Measurements from ENCODE around the gene DNLZ. TPM values are rescaled to one million over a fixed set of nuclear protein-coding genes. Genes with fewer than 3 reads are reported as not detected.

The DNLZ gene
- polyA plus RNA-seq, 2 of the 4 experiments (the other 2 are of a cell fraction), result 8.0 to 19.9 TPM

- 89% methylated on average over 5 of the region's 11 CpGs for WGBS (ENCODE audit: missing lambda C conversion rate)
- no peak for FAIRE-seq
- Histone ChIP-seq H3K4me1 (peaks cover 25% of the 10 kb centered on the region), H3K9me3 (no peaks in the 10 kb centered on the region), H3K27ac (no peak overlapping the region), H3K4me2 (no peak overlapping the region), H3K4me3 (no peak overlapping the region)
- CTCF ChIA-PET, result interaction anchor here (1.1 to 1.6 kb wide), 2 partner anchors 12 kb away, joined by 3 to 8 read pairs; partner anchors contain the start of gene DNLZ
- POLR2A ChIA-PET, result interaction anchor here (1.4 kb wide), 1 partner anchor 12 kb away, joined by 7 read pairs; no protein-coding TSS in a partner anchor
- no peak for TF ChIP-seq ESRRA (IDR thresholded peaks at IDR 0.05; ENCODE audit: borderline replicate concordance, low read length)
- DNase-seq (ENCODE audit: low read depth in 1 of 2, low spot score in 1 of 2), result no peak
- ATAC-seq, result no peak
Observed at GRCh38 chr9:136351252-136351800, 12.2 kb downstream of the DNLZ start.

GRCh38 chr9:136349546-136349945 lies 14.0 kb downstream of the DNLZ start:
- ATAC-seq, result no peak
- CTCF ChIA-PET, result no interaction called here

GRCh38 chr9:136348691-136349090 lies 14.9 kb downstream of the DNLZ start:
- Histone ChIP-seq H3K4me1 (peaks cover 9% of the 10 kb centered on the region; the same call in 2 of the 3 replicates), H3K27ac (no peak overlapping the region), H3K4me3 (no peak overlapping the region), H3K9me3 (no peaks in the 10 kb centered on the region), H3K4me2 (no peak overlapping the region)
- DNase-seq (ENCODE audit: low read depth in 1 of 2, low spot score in 1 of 2) (no peak), ATAC-seq (no peak), FAIRE-seq (no peak)
- TF ChIP-seq CHD2 (IDR thresholded peaks at IDR 0.05; ENCODE audit: low read length, partially characterized antibody) (no peak), REST (IDR thresholded peaks at IDR 0.05) (no peak), TP53 (CRISPR knock-in tag; IDR thresholded peaks at IDR 0.05) (no peak), PBX3 (IDR thresholded peaks at IDR 0.05) (no peak), GATA3 (IDR thresholded peaks at IDR 0.05; ENCODE audit: borderline replicate concordance) (no peak), JUN (IDR thresholded peaks at IDR 0.05) (no peak), HMGXB4 (CRISPR knock-in tag; IDR thresholded peaks at IDR 0.05; ENCODE audit: borderline replicate concordance) (no peak), ZSCAN20 (CRISPR knock-in tag; IDR thresholded peaks at IDR 0.05) (no peak), ATOH8 (CRISPR knock-in tag; IDR thresholded peaks at IDR 0.05; ENCODE audit: low read depth) (no peak), SREBF2 (IDR thresholded peaks at IDR 0.05) (no peak), NR3C1 (IDR thresholded peaks at IDR 0.05) (no peak), ELK1 (IDR thresholded peaks at IDR 0.05; ENCODE audit: low read depth, low read length) (no peak)
- CTCF ChIA-PET, result interaction anchor here (0.8 to 1.1 kb wide), 2 partner anchors 9 to 10 kb away, joined by 3 read pairs; no protein-coding TSS in a partner anchor
- WGBS (ENCODE audit: missing lambda C conversion rate), result 95% methylated on average over 4 of the region's 14 CpGs
- POLR2A ChIA-PET, result no interaction called here

More at GRCh38 chr9:136349546-136349945, 14.0 kb downstream of the DNLZ start:
- Histone ChIP-seq H3K4me3 (no peak overlapping the region), H3K9me3 (no peaks in the 10 kb centered on the region), H3K27ac (no peak overlapping the region), H3K4me2 (no peak overlapping the region), H3K4me1 (peaks cover 17% of the 10 kb centered on the region)
- POLR2A ChIA-PET, result no interaction called here
- TF ChIP-seq CHD2 (IDR thresholded peaks at IDR 0.05; ENCODE audit: low read length, partially characterized antibody) (no peak), NPAS2 (CRISPR knock-in tag; IDR thresholded peaks at IDR 0.05; ENCODE audit: borderline replicate concordance) (no peak), RAD21 (conservative IDR thresholded peaks at IDR 0.05 in 1 of 2, IDR thresholded peaks at IDR 0.05 in 1 of 2) (no peak), PBX3 (IDR thresholded peaks at IDR 0.05) (no peak), PHF8 (IDR thresholded peaks at IDR 0.05; ENCODE audit: borderline replicate concordance, low read depth) (no peak)
- FAIRE-seq, result no peak
- no peak for DNase-seq (ENCODE audit: low read depth in 1 of 2, low spot score in 1 of 2)
- WGBS (ENCODE audit: missing lambda C conversion rate), result 88% methylated on average over 8 of the region's 24 CpGs

Data from A549 (cell line).